ENCODE data around the gene CER1.

- TF ChIP-seq CTCF (IDR thresholded peaks at IDR 0.05; ENCODE audit: insufficient read depth, low read length, poor library complexity, severe bottlenecking) (no peak), EZH2phosphoT487 (conservative IDR thresholded peaks at IDR 0.05; ENCODE audit: low read length) (no peak)
Observed at GRCh38 chr9:14723301-14723700, 768 bp upstream of the CER1 start.
